HG03064 (cell line): ENCODE measurements around the gene PRR16.

Source experiments
- ATAC-seq: cut with Tn5 transposase; IDR thresholded peaks from one replicate; pipeline ENCODE4 v1.9.1; 2021; ENCODE audit warnings: low read depth; ENCODE audit not compliant: unreplicated experiment

Gene PRR16

GRCh38 chr5:120564013-120564412 is 99.9 kb downstream of the PRR16 start:
- ATAC-seq = no peak

DNA sequence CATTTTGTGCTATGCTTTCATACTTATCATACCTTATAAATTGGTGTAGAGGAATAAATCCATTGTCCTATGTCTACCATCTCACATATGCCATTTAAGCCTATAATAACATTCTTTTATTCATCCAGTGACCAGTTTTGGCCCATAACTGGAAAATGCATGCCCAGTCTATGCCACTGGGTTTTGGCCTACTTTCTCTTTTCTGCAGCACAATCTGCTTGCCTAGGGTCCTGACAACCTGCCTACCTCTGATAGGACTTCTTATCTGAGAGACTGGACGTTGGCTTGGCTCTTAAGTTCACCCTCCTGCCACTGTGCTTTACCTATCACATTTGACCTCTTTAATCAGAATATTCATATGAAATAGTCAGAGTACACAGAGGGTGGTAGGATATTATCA is 103.0 kb downstream of the PRR16 start:
- ATAC-seq = no peak

DNA sequence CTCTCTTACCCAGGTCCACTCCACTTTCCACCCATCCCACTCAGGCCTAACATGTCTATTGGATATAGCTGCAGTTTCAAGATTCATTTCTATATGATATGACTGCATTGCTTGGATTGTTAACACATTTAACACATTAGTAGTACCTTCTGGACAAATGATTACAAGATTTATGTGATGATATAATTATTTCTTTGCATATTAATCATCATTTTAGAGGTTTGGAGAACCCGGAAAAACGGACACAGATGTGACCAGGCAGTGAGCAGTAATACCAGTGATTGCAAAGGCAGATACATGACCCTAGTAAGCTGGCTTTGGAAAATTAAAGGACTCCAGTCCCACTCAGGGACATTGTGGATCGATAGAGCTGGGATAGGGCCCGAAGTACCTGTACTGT is 103.8 kb downstream of the PRR16 start:
- no peak for ATAC-seq

- no peak for ATAC-seq
These were observed 104.6 kb downstream of the PRR16 start for GRCh38 chr5:120568711-120569110.

DNA sequence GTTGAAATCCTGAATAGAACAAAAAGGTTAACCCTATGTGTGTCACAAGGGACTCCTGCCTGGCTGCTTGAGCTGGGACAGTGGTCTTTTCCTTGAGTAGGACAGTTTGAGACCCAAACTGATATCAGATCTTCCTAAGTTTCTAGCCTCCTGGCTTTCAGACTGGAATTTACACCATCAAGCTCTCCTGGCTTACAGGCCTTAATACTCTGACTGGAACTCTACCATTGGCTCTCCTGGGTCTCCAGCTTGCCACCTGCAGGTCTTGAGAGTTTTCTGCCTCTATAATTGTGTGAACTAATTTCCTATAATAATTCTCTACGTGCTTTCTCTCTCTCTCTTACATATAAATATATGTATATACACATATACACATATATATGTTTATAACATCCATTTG is 112.5 kb downstream of the PRR16 start:
- ATAC-seq = no peak

DNA sequence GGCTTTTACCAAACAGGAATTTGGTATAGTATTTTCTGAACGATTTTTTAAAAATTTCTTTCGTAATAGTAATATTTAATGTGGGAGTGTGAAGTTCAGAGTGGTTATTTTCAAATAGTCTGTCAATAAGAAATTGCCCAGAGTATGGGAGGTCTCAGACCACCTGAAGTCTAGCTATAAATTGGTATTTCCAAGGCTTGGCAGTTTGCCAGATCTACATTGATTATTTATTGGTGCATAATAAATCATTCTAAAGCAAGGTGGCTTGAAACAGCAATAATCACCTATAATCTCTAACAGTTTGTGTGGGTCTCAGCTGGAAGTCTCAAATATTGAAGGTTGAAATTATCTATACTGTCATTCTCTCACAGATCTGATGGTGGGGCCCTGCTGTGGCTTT is 118.5 kb downstream of the PRR16 start:
- ATAC-seq = no peak

DNA sequence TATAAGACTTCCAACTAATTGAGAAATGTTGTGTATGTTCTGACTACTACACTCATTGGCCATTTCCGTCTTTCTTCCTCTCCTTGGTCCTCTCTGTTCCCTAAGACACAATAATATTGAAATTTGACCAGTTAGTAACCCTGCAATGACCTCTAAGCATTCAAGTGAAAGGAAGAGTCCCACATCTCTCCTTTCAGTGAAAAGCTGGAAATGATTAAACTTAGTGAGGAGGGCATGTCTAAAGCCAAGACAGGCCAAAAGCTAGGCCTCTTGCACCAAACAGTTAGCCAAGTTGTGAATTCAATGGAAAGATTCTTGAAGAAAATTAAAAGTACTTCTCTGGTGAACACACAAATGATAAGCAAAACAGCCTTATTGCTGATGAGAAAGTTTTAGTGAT is 122.5 kb downstream of the PRR16 start:
- no peak for ATAC-seq

DNA sequence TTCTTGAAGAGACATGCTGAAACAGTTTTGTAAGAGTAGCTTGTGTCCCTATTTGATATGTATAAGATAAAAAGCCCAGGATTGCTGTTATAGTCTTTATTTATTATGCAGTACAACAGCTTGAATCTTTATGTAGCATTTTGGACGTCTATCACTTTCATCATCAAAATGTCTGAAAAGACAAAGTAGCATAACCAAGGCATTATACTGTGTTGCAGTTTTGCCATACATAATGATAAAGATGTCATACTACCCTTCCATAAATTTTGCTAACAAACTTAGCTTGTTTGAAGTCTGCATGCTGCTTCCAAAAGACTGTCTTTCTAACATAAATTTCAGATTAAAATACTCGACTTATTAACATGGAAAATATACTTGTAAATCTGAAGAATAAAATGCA is 127.8 kb downstream of the PRR16 start:
- no peak for ATAC-seq

- no peak for ATAC-seq
These were observed 135.5 kb downstream of the PRR16 start for GRCh38 chr5:120599576-120599975.

- ATAC-seq = no peak
These were observed 136.5 kb downstream of the PRR16 start for GRCh38 chr5:120600639-120601038.

DNA sequence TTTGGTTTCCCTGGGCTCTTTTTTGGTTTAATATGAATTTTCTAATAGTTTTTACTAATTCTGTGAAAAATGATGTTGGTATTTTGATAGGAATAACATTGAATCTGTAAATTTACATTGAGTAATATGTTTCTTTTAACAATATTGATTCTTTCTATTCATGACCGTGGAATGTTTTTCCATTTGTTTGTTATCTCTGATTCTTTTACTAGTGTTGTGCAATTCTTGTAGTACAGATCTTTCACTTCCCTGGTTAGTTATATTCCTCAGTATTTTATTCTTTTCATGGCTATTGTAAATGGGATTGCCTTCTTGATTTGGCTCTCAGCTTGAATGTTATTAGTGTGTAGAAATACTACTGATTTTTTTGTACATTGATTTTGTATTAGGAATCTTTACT is 137.9 kb downstream of the PRR16 start:
- no peak for ATAC-seq

- ATAC-seq = no peak
These were observed 140.8 kb downstream of the PRR16 start for GRCh38 chr5:120604884-120605283.

- ATAC-seq = no peak
These were observed 141.4 kb downstream of the PRR16 start for GRCh38 chr5:120605325-120606079.

DNA sequence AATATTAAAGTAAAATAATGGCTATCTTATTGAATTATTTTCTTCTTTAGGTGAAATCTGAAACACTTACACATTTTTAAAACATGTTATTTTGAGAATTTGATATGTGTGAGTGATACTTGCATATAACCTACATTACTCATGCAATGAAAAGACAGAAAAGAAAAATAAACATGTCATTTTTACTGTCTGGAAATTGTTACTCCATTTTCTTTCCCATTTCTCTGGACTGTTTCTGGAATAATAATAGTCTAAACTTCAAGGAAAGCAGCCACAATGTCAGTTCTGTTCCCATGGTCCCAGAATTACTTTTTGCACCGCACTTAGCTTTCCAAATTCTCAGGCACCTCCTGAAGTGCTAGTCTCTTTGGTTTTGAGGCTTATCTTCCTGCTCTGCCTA is 145.5 kb downstream of the PRR16 start:
- no peak for ATAC-seq

DNA sequence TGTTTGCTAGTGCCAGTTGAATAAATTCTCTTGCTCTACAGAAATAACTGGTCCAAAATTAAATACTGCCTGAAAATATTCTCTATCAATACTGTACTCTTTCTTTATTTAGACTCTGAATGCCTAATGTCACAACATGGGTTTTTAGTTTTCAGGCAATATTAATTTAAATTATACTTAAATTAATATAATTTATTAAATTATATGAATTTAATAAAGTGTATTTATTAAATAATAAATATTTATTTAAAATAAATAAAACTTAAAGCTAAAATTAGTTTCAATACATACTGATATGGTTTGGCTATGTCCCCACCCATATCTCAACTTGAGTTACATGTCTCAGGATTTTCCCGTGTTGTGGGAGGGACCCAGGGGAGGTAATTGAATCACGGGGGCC is 146.0 kb downstream of the PRR16 start:
- ATAC-seq = no peak

DNA sequence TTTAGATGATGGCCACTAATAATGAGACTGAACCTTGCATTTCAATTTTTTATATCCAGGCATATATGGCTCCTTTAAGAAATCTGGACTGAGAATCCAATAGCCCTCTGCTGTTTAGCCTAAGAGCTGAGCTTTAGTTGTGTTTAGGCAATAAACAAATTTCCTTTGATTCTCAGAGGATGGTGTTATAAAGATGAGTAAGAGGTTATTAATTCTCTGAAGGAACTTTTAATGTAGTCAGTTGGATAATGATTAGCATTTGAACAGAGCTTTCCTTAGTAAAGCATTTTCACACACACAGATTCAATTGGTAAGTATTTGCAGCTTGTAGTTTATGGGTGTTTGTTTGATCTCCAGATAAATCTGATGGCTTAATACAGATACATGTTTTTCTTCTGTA is 149.6 kb downstream of the PRR16 start:
- no peak for ATAC-seq

DNA sequence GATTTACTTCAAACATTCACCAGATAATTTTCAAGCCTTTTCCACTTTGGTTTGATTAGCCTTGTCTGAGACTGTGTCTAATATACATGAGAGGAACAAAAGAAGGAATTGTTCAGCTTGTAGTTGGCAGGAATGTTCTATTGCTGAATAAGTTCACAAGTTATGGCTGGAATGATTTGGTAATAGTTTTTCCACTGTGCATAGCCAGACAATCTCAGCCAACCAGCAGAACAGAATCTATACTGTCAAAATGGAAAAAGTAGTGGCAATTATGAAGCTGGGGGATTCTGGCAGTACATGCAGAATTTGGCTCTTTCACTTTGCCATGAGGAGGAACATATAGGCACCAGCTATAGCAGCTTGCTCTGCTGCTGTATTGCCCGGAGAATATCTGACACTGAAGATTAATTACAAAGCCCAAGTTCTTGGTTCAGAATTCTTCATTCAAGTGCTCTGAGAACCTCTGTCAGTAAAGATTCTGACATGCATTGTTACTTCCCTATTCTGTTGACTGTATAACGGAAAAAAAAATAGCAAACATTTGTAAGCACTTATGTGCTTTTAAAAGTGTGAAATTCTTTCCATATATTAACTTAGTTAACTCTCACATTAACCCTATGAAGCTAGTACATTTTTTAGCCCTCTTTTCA is 150.6 kb downstream of the PRR16 start:
- ATAC-seq = no peak

DNA sequence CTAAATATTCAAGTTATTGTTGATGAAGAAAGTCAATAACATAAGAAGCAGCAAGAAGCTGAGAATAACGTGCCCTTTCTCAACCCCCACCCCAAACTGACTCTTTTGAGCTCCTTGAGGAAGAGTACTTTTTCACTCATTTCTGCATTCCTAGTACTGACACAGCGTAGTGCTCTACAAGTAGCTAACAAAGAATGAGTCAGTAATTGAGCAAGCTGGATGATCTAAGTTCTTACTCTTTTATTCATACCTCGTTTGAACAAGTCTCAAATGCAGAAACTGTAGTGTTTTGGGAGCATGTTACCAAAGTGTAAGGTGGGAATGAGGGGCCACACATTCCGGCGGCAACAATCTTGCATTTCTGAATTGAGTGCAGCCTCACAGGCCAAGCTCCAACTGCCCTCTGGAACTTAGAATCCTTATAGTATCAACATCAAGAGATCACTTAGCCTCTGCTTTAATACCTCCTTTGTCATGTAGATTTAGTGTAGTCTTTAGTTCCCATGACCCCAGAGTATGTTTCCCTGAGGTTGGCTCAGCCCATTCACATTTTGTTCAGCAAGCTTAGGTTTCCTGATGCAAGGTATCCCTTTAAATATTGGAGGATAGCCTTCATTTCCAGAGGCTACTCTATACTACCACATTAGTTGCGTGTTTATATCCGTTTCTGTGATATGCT is 152.0 kb downstream of the PRR16 start:
- no peak for ATAC-seq

- no peak for ATAC-seq
These were observed 157.2 kb downstream of the PRR16 start for GRCh38 chr5:120621339-120621738.

- ATAC-seq = no peak
These were observed 160.0 kb downstream of the PRR16 start for GRCh38 chr5:120624021-120624563.

GRCh38 chr5:120628156-120628555 is 164.1 kb downstream of the PRR16 start:
- no peak for ATAC-seq

GRCh38 chr5:120630550-120630949 is 166.4 kb downstream of the PRR16 start:
- no peak for ATAC-seq
